Mesodermal cell (in vitro differentiated cells): ENCODE data around the gene FGD6.

Source experiments
- H3K27ac ChIP-seq: 2 replicates; pipeline ENCODE4 v1.7.0; 2013; ENCODE audit warnings: mild to moderate bottlenecking, low read depth, low read length, moderate library complexity; ENCODE audit not compliant: severe bottlenecking
- H3K36me3 ChIP-seq: 2 replicates; pipeline ENCODE4 v1.7.1; 2013; ENCODE audit warnings: mild to moderate bottlenecking, low read length, moderate library complexity; ENCODE audit not compliant: control insufficient read depth, insufficient read depth
- H3K4me1 ChIP-seq: one replicate; pipeline ENCODE4 v1.7.1; 2013; ENCODE audit warnings: mild to moderate bottlenecking, low read length; ENCODE audit not compliant: insufficient read depth, control insufficient read depth, poor library complexity, severe bottlenecking
- H3K4me3 ChIP-seq: 2 replicates; pipeline ENCODE4 v1.7.0; 2013; ENCODE audit warnings: low read length, control low read depth, mild to moderate bottlenecking; ENCODE audit not compliant: insufficient read depth, poor library complexity, severe bottlenecking; ENCODE audit errors: extremely low read depth
- H3K9me3 ChIP-seq: 2 replicates; pipeline ENCODE4 v1.7.1; 2013; ENCODE audit warnings: mild to moderate bottlenecking, low read length, moderate library complexity; ENCODE audit not compliant: control insufficient read depth
- WGBS, 2 experiments: methylation state at CpG; one replicate each; pipeline ENCODE4 v1.1.5; 2013; ENCODE audit warnings: missing lambda C conversion rate in 2 of 2; ENCODE audit not compliant: insufficient coverage in 2 of 2; 5-methylcytosine and 5-hydroxymethylcytosine counted together

Gene FGD6

DNA sequence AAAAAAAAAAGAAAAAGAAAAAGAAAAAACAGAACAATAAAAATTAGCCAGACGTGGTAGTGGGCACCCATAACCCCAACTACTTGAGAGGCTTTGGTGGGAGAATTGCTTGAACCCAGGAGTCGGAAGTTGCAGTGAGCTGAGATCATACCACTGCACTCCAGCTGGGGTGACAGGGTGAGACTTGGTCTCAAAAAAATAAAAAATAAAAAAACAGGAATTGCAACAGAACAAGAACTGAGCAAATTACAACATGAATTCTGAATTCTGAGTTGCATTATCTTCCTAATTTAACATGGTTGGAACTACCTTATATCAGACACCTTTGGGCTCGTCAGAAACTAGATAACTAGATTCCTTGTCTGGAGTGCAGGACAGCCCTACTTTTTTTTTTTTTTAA is 90.5 kb downstream of the FGD6 start:
- H3K36me3 ChIP-seq, result peaks cover 60% of the 10 kb centered on the region
- WGBS, 2 experiments, result 100% methylated on average over 1 of the region's 3 CpGs; no CpG with 5 or more reads in 1 of the 2 experiments
- H3K4me1 ChIP-seq, result peaks cover 14% of the 10 kb centered on the region
- H3K4me3 ChIP-seq, result no peak overlapping the region
- H3K27ac ChIP-seq, result no peak overlapping the region
- H3K9me3 ChIP-seq, result no peaks in the 10 kb centered on the region

DNA sequence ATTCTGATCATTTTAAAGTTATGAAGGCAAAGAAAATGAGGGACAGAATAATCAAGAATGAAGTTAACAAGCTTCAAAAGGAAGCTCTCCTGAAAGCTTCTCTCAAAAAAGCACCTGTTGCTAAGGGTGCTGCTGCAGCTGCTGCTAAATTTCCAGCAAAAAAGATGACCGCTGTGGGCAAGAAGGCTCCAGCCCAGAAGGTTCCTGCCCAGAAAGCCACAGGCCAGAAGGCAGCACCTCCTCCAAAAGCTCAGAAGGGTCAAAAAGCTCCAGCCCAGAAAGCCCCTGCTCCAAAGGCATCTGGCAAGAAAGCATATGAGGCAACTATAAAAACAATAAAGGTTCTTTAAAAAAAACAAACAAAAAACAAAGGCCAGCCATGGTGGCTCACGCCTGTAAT is 91.2 kb downstream of the FGD6 start:
- whole genome bisulfite sequencing, 2 experiments, result 100% methylated on average over 1 to 2 of the region's 2 CpGs
- Histone ChIP-seq H3K27ac (no peak overlapping the region), H3K4me3 (no peak overlapping the region), H3K4me1 (peaks cover 14% of the 10 kb centered on the region), H3K9me3 (no peaks in the 10 kb centered on the region), H3K36me3 (peaks cover 55% of the 10 kb centered on the region)

DNA sequence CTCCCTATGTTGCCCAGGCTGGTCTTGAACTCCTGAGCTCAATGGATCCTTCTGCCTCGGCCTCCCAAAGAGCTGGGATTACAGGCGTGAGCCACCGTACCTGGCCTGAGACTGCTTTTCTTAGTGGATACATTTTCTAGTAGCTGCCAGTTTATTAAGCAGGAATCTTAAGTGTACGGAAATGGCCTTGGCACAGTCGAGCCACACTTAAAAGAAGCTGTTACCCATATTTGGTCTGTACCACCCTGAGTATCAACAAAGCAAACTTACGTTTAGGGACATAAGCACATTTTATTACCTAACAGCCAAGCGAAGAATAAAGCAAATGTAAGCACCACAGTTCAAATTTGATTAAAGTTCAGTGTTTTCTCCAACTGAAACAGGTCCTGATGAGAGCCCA is 93.2 kb downstream of the FGD6 start:
- Histone ChIP-seq H3K4me1 (peaks cover 5% of the 10 kb centered on the region), H3K36me3 (peaks cover 51% of the 10 kb centered on the region)
- WGBS, 2 experiments, result 97 to 98% methylated on average over 6 to 7 of the region's 7 CpGs

DNA sequence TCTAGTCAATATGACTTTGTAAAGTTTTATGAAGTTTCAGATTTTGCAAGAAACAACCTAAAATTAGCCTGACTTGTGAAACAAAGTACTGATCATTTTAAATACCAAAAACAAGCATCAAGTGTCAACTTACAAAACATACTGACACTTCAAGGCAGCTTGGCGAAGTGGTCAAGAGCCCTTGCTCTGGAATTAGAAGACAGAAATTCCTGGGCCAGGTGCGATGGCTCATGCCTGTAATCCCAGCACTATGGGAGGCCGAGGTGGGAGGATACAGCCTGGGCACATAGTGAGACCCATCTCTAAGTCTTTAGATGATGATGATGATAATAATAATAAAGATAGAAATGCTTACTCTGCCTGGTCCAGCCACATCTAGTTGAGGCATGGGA is 98.5 kb downstream of the FGD6 start:
- Histone ChIP-seq H3K27ac (peak overlapping the region; percentile 71), H3K4me3 (no peak overlapping the region), H3K9me3 (no peaks in the 10 kb centered on the region), H3K4me1 (peaks cover 16% of the 10 kb centered on the region), H3K36me3 (peaks cover 22% of the 10 kb centered on the region)
- 82 to 100% methylated on average over 1 to 2 of the region's 3 CpGs for WGBS, 2 experiments

More for the DNA sequence above, 93.2 kb downstream of the FGD6 start:
- H3K9me3 ChIP-seq, result no peaks in the 10 kb centered on the region
- H3K4me3 ChIP-seq, result no peak overlapping the region
- H3K27ac ChIP-seq, result no peak overlapping the region

DNA sequence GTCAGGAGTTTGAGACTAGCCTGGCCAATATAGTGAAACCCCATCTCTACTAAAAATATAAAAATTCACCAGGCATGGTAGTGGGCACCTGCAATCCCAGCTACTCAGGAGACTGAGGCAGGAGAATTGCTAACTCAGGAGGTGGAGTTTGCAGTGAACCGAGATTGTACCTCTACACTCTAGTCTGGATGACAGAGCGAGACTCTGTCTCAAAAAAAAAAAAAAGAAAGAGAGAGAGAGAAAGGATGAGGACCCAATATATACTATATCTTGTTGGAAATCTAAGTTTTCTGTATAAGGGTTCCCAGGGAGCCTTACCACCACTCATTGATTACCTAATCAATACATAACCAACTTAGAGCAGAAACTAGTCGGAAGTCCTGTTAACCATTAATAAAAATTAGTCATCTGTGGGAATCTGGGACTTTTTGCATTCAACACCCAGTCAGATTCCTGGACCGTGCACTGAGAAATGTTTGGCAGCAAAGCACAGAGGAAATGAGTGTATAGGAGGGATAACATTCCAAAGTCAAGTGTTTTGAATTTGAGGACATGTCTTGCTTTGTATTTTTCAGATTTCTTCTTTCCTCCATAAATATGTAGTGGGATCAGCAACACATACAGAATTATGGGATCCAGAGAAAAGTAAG is 99.0 kb downstream of the FGD6 start:
- peaks cover 16% of the 10 kb centered on the region for H3K4me1 ChIP-seq
- peak overlapping the region; percentile 71 for H3K27ac ChIP-seq
- H3K4me3 ChIP-seq, result no peak overlapping the region
- no peaks in the 10 kb centered on the region for H3K9me3 ChIP-seq
- H3K36me3 ChIP-seq, result peaks cover 25% of the 10 kb centered on the region
- WGBS, 2 experiments, result 100% methylated on average over 2 of the region's 4 CpGs; no CpG with 5 or more reads in 1 of the 2 experiments

DNA sequence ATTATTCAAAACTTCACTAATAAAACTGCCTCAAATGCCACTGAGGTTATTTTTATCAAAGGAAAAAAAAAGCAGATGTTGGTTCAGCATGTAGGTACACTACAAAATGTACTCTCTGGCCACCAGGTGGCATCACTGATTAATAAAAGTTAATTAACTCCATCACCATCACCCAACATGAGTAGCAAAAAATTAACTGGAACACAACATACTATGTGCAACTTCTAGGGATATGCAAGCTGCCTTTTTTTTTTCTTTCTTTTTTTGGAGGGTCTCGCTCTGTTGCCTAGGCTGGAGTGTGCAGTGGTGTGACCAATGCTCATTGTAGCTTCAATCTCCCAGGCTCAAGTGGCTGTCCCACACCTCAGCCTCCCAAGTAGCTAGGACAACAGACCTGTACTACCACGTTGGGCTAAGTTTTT is 100.1 kb downstream of the FGD6 start:
- Histone ChIP-seq H3K27ac (no peak overlapping the region), H3K4me1 (peaks cover 16% of the 10 kb centered on the region), H3K4me3 (no peak overlapping the region), H3K36me3 (peaks cover 25% of the 10 kb centered on the region), H3K9me3 (no peaks in the 10 kb centered on the region)
- WGBS, 2 experiments, result 60% methylated on average over 2 of the region's 2 CpGs; no CpG with 5 or more reads in 1 of the 2 experiments

DNA sequence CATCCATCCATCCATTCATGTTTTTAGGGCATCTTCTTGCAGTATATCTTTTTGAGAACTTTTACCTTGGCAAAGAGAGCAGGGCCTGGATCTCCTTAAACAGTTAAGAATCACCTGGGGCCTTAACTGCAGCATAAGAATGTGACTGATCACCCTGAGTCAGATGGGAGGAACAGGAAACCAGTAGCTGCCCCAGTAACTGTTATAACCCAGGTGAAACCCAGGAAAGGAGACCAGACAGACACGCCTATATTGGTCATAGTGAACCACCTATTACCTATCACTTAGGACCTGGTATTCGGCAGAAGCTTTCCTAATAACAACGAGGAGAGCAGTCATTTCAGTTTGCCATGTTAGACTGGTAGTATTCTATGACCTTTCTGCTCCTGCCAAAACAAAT is 100.5 kb downstream of the FGD6 start:
- no peak overlapping the region for H3K27ac ChIP-seq
- WGBS, 2 experiments, result 88 to 94% methylated on average over 2 to 3 of the region's 3 CpGs
- peaks cover 16% of the 10 kb centered on the region for H3K4me1 ChIP-seq
- H3K9me3 ChIP-seq, result no peaks in the 10 kb centered on the region
- no peak overlapping the region for H3K4me3 ChIP-seq
- peaks cover 26% of the 10 kb centered on the region for H3K36me3 ChIP-seq

DNA sequence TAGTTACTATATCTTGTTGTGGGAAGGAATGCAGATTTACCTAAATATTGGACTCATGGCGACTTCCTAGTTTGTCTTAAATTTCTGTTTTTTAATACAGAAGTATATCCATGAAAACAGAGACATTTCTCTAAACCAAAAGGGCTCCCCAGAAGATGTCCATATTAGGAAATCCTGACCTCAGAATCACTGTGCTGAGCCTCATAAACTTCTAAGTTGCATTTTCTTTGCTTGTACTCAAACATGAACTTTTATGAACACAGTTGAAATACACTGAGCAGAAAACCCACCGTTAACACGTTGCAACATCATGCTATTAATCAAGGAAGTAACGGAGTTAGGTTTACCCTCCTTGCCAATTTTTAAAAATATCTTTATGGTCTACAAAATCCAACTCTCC is 100.9 kb downstream of the FGD6 start:
- 64 to 77% methylated on average over 3 of the region's 4 CpGs for WGBS, 2 experiments
- Histone ChIP-seq H3K27ac (no peak overlapping the region), H3K36me3 (peaks cover 31% of the 10 kb centered on the region)

DNA sequence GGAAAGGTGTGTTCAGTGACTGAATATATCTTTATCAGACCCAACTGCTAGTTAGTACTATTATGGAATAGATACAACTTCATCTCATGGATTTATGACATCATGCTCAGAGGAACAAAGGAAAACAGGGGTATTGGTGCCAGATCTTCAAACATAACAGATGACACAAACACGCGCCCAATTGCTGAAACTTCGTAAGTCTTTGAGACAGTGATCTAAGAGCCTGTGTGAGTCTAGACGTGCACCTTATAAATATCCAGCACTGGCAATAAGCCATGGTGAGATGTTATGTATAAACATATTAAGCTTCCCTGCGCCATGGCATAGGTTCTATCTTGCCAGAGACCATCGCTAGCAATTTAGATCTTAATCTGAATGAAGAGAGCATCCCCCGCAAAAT is 101.6 kb downstream of the FGD6 start:
- H3K4me3 ChIP-seq, result no peak overlapping the region
- H3K27ac ChIP-seq, result no peak overlapping the region
- H3K4me1 ChIP-seq, result peaks cover 16% of the 10 kb centered on the region
- H3K9me3 ChIP-seq, result no peaks in the 10 kb centered on the region
- 70% methylated on average over 4 of the region's 7 CpGs; no CpG with 5 or more reads in 1 of the 2 experiments for WGBS, 2 experiments
- H3K36me3 ChIP-seq, result peaks cover 32% of the 10 kb centered on the region

More for the DNA sequence above, 100.9 kb downstream of the FGD6 start:
- Histone ChIP-seq H3K4me3 (no peak overlapping the region), H3K4me1 (peaks cover 16% of the 10 kb centered on the region), H3K9me3 (no peaks in the 10 kb centered on the region)

DNA sequence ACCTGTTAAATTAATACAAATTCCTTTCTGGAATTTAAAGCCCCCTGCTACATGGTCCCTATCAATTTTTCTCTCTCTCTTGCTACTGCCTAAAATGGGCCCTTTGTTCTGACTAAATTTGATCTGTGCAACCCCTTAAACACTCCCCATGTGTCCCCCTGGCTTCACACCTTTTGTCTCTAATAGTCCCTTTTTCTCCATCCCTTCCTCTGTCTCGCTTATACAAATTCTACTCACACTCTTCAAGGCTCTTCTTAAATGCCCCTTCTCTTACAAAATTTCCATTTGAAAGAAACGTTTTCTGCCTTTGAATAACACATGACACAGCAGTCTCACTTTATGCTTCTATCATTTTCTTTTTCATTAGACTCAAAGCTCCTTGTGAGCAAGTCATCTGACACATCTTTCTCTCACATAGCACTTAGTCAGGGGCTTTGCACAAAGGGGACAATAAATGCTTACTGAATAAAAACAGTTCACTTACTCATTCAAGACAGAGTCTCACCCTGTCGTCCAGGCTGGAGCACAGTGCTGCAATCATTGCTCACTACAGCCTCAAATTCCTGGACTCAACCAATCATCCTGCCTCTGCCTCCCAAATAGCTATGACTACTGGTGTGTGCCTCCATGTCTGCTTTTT is 102.4 kb downstream of the FGD6 start:
- Histone ChIP-seq H3K4me1 (peaks cover 16% of the 10 kb centered on the region), H3K27ac (no peak overlapping the region), H3K36me3 (peaks cover 32% of the 10 kb centered on the region), H3K4me3 (no peak overlapping the region), H3K9me3 (no peaks in the 10 kb centered on the region)
- 53 to 62% methylated on average over 2 to 3 of the region's 3 CpGs for WGBS, 2 experiments

DNA sequence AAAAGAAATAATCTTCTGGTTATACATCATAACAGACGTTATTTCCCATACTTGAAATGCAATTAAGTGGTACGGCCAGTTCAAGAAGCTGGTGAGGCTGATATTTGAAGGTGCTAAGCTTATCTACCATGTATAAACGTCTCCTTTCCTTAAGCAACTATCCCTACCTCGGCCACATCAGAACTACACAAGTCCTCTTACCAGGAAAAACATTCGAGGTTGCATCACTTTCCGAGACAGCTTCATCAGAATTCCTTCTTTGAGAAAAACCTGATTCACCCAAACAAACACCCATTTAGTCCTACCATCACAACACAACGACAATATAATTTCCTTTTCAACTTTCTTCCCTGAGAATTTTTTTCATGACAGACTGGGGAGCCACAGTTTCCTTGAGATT is 109.9 kb downstream of the FGD6 start:
- Histone ChIP-seq H3K36me3 (peaks cover 63% of the 10 kb centered on the region), H3K9me3 (no peaks in the 10 kb centered on the region), H3K27ac (no peak overlapping the region), H3K4me1 (no peaks in the 10 kb centered on the region), H3K4me3 (no peak overlapping the region)
- WGBS, 2 experiments, result 92% methylated on average over 4 to 6 of the region's 7 CpGs
